HL-60 (cell line): ENCODE measurements around the gene ULK2.

Experiments used
- DNase-seq, 2 experiments: peaks; one replicate each; pipeline ENCODE4 v3.0.0-alpha.2; 2010 to 2020; ENCODE audit warnings: low read depth in 1 of 2, low spot score in 1 of 2
- H3K27ac ChIP-seq: fragments of 250-450 bp; sonication (Bioruptor Pico); replicated peaks from 2 replicates; pipeline ENCODE4 v1.5.1; 2020; ENCODE audit warnings: mild to moderate bottlenecking, moderate library complexity
- H3K27me3 ChIP-seq: fragments of 250-450 bp; sonication (Bioruptor Pico); 2 replicates; pipeline ENCODE4 v1.5.1; 2021; ENCODE audit warnings: mild to moderate bottlenecking, moderate library complexity; ENCODE audit not compliant: insufficient read depth, poor library complexity, severe bottlenecking
- H3K4me3 ChIP-seq: replicated peaks from 2 replicates; pipeline ENCODE4 v1.5.1; 2011; ENCODE audit warnings: mild to moderate bottlenecking, control low read depth, low read length; ENCODE audit not compliant: insufficient read depth
- CTCF ChIP-seq: IDR thresholded peaks from one replicate; pipeline ENCODE4 v1.5.1; 2011; ENCODE audit warnings: low read length, control low read depth, inconsistent platforms; ENCODE audit not compliant: insufficient read depth
- GABPA ChIP-seq: IDR thresholded peaks from 2 replicates; pipeline ENCODE4 v1.6.1; 2012; ENCODE audit warnings: low read depth
- POLR2AphosphoS5 ChIP-seq: IDR thresholded peaks from 2 replicates; pipeline ENCODE4 v1.6.1; 2012; ENCODE audit warnings: low read depth
- SPI1 ChIP-seq: IDR thresholded peaks from 2 replicates; pipeline ENCODE4 v1.6.1; 2012; ENCODE audit warnings: low read depth, mild to moderate bottlenecking, borderline replicate concordance
- TF ChIP-seq, protein P1 (sequence below): IDR thresholded peaks from 2 replicates; pipeline ENCODE4 v1.6.1; 2012; ENCODE audit warnings: low read depth; ENCODE audit not compliant: insufficient replicate concordance

ULK2 gene

GRCh38 chr17:19738757-19739156 is 129.0 kb downstream of the ULK2 start:
- H3K27me3 ChIP-seq: no peaks in the 10 kb centered on the region
- TF ChIP-seq CTCF (no peak), SPI1 (no peak), POLR2AphosphoS5 (no peak)
- TF ChIP-seq, protein P1, sequence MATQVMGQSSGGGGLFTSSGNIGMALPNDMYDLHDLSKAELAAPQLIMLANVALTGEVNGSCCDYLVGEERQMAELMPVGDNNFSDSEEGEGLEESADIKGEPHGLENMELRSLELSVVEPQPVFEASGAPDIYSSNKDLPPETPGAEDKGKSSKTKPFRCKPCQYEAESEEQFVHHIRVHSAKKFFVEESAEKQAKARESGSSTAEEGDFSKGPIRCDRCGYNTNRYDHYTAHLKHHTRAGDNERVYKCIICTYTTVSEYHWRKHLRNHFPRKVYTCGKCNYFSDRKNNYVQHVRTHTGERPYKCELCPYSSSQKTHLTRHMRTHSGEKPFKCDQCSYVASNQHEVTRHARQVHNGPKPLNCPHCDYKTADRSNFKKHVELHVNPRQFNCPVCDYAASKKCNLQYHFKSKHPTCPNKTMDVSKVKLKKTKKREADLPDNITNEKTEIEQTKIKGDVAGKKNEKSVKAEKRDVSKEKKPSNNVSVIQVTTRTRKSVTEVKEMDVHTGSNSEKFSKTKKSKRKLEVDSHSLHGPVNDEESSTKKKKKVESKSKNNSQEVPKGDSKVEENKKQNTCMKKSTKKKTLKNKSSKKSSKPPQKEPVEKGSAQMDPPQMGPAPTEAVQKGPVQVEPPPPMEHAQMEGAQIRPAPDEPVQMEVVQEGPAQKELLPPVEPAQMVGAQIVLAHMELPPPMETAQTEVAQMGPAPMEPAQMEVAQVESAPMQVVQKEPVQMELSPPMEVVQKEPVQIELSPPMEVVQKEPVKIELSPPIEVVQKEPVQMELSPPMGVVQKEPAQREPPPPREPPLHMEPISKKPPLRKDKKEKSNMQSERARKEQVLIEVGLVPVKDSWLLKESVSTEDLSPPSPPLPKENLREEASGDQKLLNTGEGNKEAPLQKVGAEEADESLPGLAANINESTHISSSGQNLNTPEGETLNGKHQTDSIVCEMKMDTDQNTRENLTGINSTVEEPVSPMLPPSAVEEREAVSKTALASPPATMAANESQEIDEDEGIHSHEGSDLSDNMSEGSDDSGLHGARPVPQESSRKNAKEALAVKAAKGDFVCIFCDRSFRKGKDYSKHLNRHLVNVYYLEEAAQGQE: no peak
- no peak overlapping the region for H3K27ac ChIP-seq
- no peak for DNase-seq
- no peak overlapping the region for H3K4me3 ChIP-seq

DNA sequence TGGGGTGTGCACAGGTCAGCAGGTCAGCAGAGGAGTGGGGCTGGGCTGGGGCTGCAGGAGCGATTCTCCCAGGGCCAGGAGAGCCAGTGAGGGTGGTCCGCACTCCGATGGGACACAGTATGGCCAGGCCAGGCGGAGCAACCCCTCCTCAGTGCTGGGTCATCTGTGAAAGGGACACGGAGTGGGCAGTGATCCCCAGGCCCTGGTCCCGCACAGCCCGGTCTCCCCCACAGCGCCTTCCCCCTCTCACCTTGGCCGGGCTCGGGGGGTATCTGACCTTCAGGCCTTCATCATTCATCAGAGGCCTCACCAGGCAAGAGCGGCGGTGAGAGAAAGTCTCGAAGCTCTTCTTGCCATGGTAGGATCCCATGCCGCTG is 129.7 kb downstream of the ULK2 start:
- no peak overlapping the region for H3K4me3 ChIP-seq
- H3K27me3 ChIP-seq: no peaks in the 10 kb centered on the region
- H3K27ac ChIP-seq: no peak overlapping the region
- no peak for DNase-seq
- TF ChIP-seq GABPA (no peak), POLR2AphosphoS5 (no peak), CTCF (no peak), SPI1 (no peak)
- TF ChIP-seq, protein P1: no peak

DNA sequence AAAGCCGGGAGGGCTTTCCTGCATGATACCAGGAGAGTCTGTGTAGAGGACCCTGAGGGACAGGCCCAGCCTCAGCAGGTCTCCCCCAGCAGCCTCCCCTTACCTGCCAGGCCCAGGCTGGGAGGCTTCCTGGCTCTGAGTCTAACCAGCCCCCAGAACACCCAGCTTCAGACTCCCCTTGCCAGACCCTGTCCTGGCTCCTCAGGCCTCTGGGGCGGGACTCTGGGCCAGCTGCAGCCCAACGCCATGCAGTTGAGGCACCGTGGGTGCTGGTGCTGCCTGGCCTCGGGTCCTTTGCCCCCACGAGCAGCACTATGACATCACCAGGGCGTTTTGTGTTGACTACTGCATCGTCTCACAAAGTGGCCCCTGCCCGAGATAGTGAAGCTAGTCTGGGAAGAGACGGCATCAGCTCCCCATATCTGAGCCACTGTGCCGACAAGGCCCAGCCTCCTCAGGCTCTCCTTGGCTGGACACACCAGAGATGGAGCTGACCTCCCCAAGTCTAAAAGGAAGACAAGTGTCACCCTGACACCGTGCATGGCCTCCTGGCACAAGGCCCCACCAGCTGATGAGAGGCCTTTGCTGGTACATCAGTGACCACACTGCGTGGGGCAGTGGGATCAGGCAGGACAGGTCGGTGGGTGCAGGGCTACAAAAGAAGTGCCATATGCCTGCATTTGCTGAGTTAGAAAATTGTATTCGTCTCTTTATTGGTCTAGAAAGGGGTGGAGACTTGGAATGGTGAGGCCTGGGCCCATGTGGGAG is 130.2 kb downstream of the ULK2 start:
- TF ChIP-seq CTCF (no peak), POLR2AphosphoS5 (no peak), GABPA (no peak), SPI1 (no peak)
- TF ChIP-seq, protein P1: no peak
- DNase-seq: no peak
- Histone ChIP-seq H3K27ac (no peak overlapping the region), H3K27me3 (no peaks in the 10 kb centered on the region), H3K4me3 (no peak overlapping the region)
